Suppressor macrophage (primary cell): ENCODE results near the gene FAM3A.
A peak's percentile ranks its signal among the peaks of the same experiment; 100 is the strongest.

Experiments used
- DNase-seq, 4 experiments: peaks; one replicate each; pipeline ENCODE4 v3.0.0-alpha.2; 2020 to 2022

The FAM3A gene

GRCh38 chrX:154478728-154479622, 37.1 kb downstream of the FAM3A start, which contains the start of gene LAGE3:
TSS of gene LAGE3 (minus strand) at chrX:154479281. CDS start at chrX:154478915, 366 bp downstream.
- peak; percentile 94 to 97 (median 96) for DNase-seq

DNA sequence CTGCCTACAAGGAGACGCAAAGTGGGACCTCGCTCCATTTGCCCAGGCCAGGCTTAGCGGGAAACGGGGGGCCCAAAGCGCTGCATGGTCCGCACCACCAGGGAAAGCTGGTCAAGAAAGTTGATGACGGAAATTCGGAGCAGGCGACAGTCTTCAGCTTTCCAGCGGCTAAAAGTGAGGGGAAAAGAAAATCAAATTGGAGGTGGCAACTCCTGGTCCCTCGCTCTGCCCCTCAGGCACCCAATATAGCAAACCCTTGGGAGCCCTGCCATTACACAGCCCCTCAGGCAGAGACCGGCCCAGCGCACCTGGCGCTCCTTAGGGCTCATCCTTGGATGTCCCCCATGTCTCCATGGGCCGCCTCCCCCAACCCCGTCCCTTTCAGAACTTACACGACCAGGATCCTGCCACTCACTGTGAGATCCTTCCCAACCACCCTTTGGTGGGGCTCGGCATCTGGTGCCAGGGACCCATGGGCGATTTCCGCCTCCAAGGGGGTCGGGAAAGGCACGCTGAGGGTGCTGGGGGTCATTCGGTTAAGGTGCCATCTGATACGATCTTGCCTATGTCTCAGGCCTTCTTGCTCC, 38.0 kb downstream of the FAM3A start:
- no peak for DNase-seq

DNA sequence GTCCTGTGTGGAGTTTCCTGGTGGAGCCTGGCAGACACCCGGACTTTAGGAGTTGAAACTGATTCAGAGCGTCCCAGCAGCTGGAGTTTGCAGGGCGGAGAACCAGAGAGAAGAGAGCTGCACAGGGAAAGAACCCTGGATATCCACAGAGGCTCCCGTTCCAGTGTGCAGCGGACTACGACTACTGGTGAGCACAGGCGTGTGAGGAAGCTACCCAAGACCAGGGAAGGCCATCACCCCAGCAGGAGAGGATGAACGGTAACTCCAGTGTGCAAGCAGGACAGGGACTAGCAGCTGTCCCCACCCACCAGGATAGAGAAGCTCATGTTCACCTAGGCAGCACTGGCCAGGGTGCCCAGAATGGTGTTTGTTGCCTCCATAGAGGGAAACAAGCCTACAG, 39.2 kb downstream of the FAM3A start:
- DNase-seq = no peak

GRCh38 chrX:154473683-154474082, 42.3 kb downstream of the FAM3A start:
- no peak for DNase-seq

DNA sequence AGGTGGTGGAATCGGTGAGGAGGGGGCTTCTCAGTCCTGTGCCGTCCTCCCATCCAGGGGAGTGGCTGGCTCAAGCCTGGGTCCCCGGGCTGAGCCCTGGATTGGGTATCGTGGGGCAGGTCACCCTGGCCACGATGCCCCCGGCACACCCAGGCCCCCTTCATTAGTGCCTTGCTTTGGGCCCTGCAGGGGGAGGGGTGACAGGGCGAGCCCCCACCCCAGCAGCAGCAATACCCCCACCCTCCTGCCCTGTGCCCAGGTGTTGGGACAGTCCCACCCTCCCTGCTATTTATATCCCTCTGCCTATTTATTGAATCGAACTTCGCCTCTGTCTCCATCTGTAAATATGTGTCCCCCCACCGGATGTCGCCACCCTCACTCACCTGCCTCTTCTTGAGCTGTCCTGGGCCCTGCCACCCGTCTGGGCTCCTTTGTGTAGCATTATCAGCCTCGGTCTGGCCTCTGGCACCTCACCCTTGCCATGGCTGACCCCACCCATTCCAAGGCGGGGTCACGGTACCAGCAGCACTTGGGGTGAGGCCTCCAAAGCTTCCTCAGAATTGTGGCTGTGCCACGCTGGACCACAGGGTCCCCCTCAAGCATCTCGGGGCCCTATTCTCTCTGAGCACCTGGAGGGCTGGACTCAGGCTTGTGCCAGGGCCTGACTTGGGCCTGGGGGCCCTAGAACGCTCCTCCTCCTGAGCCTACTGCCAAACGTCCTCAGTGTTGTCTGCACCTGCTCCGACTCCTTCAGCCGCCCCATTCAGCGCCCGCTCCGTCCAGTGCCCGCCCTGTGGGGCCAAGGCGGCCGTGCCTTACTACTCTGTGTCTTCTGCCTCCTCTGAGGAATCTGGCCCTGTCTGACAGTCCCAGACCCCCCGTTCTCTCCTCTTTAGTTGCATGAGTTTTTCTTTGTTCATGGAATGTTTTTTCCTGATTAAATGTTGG, 43.1 kb downstream of the FAM3A start:
- DNase-seq = no peak

GRCh38 chrX:154471839-154472684, 44.0 kb downstream of the FAM3A start:
- no peak for DNase-seq

DNA sequence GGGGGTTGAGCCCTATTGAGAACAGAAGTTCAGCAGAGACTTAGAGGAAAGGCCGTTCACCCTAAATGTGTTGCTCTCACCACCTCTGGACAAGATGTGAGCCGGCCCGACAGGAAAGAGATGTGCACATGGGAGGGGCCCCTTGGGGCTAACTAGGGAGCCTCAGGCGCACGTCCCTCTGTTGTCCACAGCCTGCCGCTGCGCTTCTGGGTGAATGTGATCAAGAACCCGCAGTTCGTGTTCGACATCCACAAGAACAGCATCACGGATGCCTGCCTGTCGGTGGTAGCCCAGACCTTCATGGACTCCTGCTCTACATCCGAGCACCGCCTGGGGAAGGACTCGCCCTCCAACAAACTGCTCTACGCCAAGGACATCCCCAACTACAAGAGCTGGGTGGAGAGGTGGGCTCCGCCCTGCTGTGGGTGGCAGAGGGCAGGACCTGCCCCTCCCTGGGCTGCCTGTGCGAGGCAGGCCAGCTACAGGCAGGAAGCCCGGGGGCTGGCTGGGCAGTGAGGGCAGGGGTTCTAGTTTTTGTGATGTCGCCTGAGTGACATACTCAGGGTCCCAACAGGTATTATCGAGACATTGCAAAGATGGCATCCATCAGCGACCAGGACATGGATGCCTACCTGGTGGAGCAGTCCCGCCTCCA, 45.0 kb downstream of the FAM3A start:
- no peak for DNase-seq

DNA sequence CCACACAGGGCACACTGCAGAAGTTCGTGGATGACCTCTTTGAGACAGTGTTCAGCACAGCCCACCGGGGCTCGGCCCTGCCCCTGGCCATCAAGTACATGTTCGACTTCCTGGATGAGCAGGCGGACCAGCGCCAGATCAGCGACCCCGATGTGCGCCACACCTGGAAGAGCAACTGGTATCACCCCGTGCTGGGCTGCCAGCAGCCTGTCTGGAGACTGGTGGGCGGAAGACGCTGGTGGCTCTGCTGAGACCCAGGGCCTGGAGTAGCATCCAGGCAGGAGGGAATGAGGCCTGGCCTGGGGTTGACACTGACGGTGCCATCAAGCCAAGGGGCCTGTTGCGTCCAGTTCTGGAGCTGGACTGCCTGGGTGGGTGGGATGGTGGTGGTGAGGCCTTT, 45.6 kb downstream of the FAM3A start:
- no peak for DNase-seq

- no peak for DNase-seq
These were observed 46.2 kb downstream of the FAM3A start for GRCh38 chrX:154469880-154470279.

DNA sequence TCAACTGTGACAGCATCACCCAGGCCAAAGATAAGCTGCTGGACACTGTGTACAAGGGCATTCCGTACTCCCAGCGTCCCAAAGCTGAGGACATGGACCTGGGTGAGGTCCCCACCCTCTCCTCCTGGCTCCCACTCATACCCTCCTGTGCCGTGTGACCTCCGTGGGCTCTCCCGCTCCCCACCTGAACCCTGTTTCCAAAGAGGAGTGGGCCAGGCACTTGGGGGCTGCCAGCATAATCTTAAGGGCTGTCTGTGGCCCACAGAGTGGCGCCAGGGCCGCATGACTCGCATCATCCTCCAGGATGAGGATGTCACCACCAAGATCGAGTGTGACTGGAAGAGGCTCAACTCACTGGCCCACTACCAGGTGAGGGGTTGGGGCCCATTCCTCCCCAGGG, 46.9 kb downstream of the FAM3A start:
- DNase-seq = no peak

DNA sequence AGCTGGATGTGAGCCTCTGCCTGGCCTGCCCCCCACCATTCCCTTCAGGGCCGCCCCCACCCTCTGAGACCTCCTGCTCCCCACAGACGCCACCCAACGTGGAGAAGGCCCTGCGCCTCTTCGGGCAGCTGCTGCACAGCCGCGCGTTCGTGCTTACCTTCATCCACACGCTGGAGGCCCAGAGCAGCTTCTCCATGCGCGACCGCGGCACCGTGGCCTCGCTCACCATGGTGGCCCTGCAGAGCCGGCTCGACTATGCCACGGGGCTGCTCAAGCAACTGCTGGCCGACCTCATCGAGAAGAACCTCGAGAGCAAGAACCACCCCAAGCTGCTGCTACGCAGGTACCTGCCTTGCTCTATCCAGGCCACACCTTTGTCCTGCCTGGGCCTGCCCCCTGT, 47.8 kb downstream of the FAM3A start:
- DNase-seq = no peak

DNA sequence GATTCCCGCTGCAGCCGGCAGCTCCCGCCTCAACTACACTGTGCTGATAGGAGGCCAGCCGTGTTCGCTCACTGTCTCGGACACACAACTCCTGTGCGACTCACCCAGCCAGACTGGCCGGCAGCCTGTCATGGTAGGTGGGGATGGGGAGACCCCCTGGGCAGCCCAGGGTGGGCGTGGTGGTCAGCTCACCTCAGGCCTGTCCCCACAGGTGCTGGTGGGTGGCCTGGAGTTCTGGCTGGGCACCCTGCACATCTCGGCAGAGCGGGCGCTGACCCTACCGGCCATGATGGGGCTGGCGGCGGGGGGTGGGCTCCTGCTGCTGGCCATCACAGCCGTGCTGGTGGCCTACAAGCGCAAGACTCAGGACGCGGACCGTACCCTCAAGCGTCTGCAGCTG, 48.5 kb downstream of the FAM3A start:
- no peak for DNase-seq

GRCh38 chrX:154466907-154467306, 49.1 kb downstream of the FAM3A start:
- no peak for DNase-seq

DNA sequence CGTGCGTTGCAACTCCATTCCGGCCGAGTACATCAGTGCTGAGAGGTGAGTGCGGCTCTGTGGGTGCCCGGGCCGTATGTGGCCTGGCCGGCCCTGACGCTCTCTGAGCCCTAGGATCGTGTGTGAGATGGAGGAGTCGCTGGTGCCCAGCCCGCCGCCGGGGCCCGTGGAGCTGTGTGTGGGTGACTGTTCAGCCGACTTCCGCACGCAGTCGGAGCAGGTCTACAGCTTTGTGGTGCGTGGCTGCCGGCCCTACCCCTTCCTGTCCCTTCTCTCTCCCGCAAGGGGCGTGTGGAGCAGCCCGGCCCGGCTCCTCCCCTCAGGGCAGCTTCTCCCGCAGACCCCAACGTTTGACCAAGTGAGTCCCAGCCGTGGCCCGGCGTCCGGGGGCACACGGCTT, 50.0 kb downstream of the FAM3A start:
- no peak for DNase-seq

DNA sequence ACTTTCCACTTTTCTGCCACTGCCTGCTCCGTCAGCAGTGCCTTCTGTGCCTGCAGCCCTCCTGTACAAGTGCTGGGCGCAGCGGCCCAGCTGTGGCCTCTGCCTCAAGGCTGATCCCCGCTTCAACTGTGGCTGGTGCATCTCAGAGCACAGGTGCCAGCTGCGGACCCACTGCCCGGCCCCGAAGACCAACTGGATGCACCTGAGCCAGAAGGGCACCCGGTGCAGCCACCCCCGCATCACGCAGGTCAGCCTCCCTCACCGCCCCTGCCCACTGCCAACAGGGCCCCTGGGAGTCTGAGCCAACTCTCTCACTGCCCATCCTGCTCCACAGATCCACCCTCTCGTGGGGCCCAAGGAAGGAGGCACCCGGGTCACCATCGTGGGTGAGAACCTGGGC, 50.4 kb downstream of the FAM3A start:
- DNase-seq = no peak

- no peak for DNase-seq
These were observed 51.1 kb downstream of the FAM3A start for GRCh38 chrX:154464806-154465365.

- DNase-seq = no peak
These were observed 52.3 kb downstream of the FAM3A start for GRCh38 chrX:154463611-154464220.

GRCh38 chrX:154462396-154462795, 53.6 kb downstream of the FAM3A start:
- no peak for DNase-seq

DNA sequence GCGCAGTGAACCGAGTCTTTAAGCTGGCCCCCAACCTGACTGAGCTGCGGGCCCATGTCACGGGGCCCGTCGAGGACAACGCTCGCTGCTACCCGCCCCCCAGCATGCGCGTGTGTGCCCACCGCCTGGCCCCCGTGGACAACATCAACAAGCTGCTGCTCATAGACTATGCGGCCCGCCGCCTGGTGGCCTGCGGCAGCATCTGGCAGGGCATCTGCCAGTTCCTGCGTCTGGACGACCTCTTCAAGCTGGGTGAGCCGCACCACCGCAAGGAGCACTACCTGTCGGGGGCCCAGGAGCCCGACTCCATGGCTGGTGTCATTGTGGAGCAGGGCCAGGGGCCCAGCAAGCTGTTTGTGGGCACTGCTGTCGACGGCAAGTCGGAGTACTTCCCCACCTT, 55.7 kb downstream of the FAM3A start:
- DNase-seq = no peak

DNA sequence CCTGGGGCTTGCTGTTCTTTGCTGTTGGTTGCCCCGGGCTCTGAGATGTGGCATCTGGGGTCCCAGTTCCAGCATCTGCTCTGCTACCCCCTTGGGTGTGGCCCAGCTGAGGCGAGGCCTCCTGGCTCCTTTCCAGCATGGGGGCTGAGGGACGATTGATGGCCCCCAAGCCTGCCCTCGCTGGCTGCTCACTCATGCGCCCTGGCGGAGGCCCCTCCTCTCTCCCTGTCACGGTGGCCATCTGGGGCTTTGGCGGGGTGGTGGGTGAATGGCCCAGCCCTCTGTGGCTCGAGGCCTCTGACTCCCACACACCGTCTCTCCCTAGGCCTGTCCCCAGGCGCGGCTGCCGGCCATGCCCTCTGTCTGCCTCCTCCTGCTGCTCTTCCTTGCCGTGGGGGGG, 56.2 kb downstream of the FAM3A start:
- no peak for DNase-seq
